SU-DHL-6 (cell line): ENCODE measurements around the gene IFT52.

Experiments
- H2AFZ ChIP-seq: fragments of 200-600 bp; sonication (generic); 2 replicates; pipeline ENCODE4 v1.6.1; 2014; ENCODE audit warnings: low read depth, mild to moderate bottlenecking, moderate library complexity, mixed read lengths, antibody characterized with exemption, low read length; ENCODE audit not compliant: severe bottlenecking
- H3F3A ChIP-seq: fragments of 200-600 bp; shearing (Covaris generic); 2 replicates; pipeline ENCODE4 v1.6.0; 2016; ENCODE audit warnings: antibody characterized with exemption, mild to moderate bottlenecking; ENCODE audit not compliant: insufficient read depth
- H3K27ac ChIP-seq: fragments of 200-600 bp; sonication (generic); 2 replicates; pipeline ENCODE4 v1.5.1; 2016; ENCODE audit warnings: low read depth, mild to moderate bottlenecking, low read length, moderate library complexity, mixed read lengths
- H3K27me3 ChIP-seq: fragments of 200-600 bp; sonication (generic), shearing (Covaris generic); 2 replicates; pipeline ENCODE4 v1.6.0; 2014; ENCODE audit warnings: mild to moderate bottlenecking, low read length
- H3K36me3 ChIP-seq: fragments of 200-600 bp; sonication (generic); 2 replicates; pipeline ENCODE4 v1.6.1; 2014; ENCODE audit warnings: mild to moderate bottlenecking, low read length, mixed read lengths
- H3K4me2 ChIP-seq: fragments of 300-600, 200-600 bp; shearing (Covaris generic), sonication (generic); 2 replicates; pipeline ENCODE4 v1.6.0; 2014; ENCODE audit warnings: low read length, low read depth, mild to moderate bottlenecking; ENCODE audit not compliant: poor library complexity, severe bottlenecking
- H3K4me3 ChIP-seq: fragments of 200-600 bp; sonication (generic); 2 replicates; pipeline ENCODE4 v1.5.1; 2014; ENCODE audit warnings: antibody characterized with exemption, low read length, mild to moderate bottlenecking, mixed read lengths; ENCODE audit not compliant: insufficient read depth, poor library complexity, severe bottlenecking
- H3K79me2 ChIP-seq: fragments of 200-600 bp; sonication (generic); 2 replicates; pipeline ENCODE4 v1.6.1; 2014; ENCODE audit warnings: mild to moderate bottlenecking, low read length, moderate library complexity; ENCODE audit not compliant: insufficient read depth
- H3K9ac ChIP-seq: fragments of 200-600 bp; sonication (generic); 2 replicates; pipeline ENCODE4 v1.7.0; 2014; ENCODE audit warnings: mild to moderate bottlenecking, low read length
- H3K9me2 ChIP-seq: fragments of 200-600 bp; sonication (generic); replicated peaks from 2 replicates; pipeline ENCODE4 v1.6.1; 2014; ENCODE audit warnings: low read length; ENCODE audit not compliant: insufficient read depth
- H3K9me3 ChIP-seq: fragments of 200-600 bp; sonication (generic); 2 replicates; pipeline ENCODE4 v1.6.1; 2014; ENCODE audit warnings: low read length, mixed read lengths; ENCODE audit not compliant: insufficient read depth
- H4K20me1 ChIP-seq: fragments of 200-600 bp; sonication (generic); 2 replicates; pipeline ENCODE4 v1.6.1; 2014; ENCODE audit warnings: low read depth, mild to moderate bottlenecking, antibody characterized with exemption, low read length, moderate library complexity, mixed read lengths
- CTCF ChIP-seq: fragments of 200-600 bp; sonication (generic); IDR thresholded peaks from one replicate; pipeline ENCODE4 v1.5.1; 2017; ENCODE audit warnings: antibody characterized with exemption, mild to moderate bottlenecking, low read length, moderate library complexity; ENCODE audit not compliant: insufficient read depth, poor library complexity, severe bottlenecking
- EZH2phosphoT487 ChIP-seq: fragments of 200-600 bp; sonication (generic), shearing (Covaris generic); conservative IDR thresholded peaks from 2 replicates; pipeline ENCODE4 v1.6.1; 2018; ENCODE audit warnings: mild to moderate bottlenecking, antibody characterized with exemption, low read length, moderate library complexity, mixed read lengths

Gene IFT52

GRCh38 chr20:43542674-43543073 is 48.1 kb upstream of the IFT52 start:
- H3K4me3 ChIP-seq = no peak overlapping the region
- no peaks in the 10 kb centered on the region for H4K20me1 ChIP-seq
- no peaks in the 10 kb centered on the region for H3K36me3 ChIP-seq

GRCh38 chr20:43543138-43543537 is 47.6 kb upstream of the IFT52 start:
- Histone ChIP-seq H3F3A (no peaks in the 10 kb centered on the region), H3K4me3 (no peak overlapping the region), H3K27ac (no peak overlapping the region), H3K4me2 (no peak overlapping the region), H3K27me3 (no peaks in the 10 kb centered on the region), H3K79me2 (no peaks in the 10 kb centered on the region), H3K36me3 (no peaks in the 10 kb centered on the region), H2AFZ (no peak overlapping the region), H4K20me1 (no peaks in the 10 kb centered on the region), H3K9ac (no peak overlapping the region), H3K9me3 (no peaks in the 10 kb centered on the region), H3K9me2 (no peaks in the 10 kb centered on the region)
- TF ChIP-seq EZH2phosphoT487 = no peak
- TF ChIP-seq CTCF = no peak

More at GRCh38 chr20:43542674-43543073, 48.1 kb upstream of the IFT52 start:
- Histone ChIP-seq H3K9me2 (no peaks in the 10 kb centered on the region), H3K4me2 (no peak overlapping the region), H3K9me3 (no peaks in the 10 kb centered on the region), H3F3A (no peaks in the 10 kb centered on the region), H3K79me2 (no peaks in the 10 kb centered on the region), H3K9ac (no peak overlapping the region), H2AFZ (no peak overlapping the region), H3K27ac (no peak overlapping the region), H3K27me3 (no peaks in the 10 kb centered on the region)
- no peak for TF ChIP-seq CTCF
- no peak for TF ChIP-seq EZH2phosphoT487

GRCh38 chr20:43544501-43544900 is 46.2 kb upstream of the IFT52 start:
- H4K20me1 ChIP-seq = no peaks in the 10 kb centered on the region
- no peak overlapping the region for H3K9ac ChIP-seq
- H3K36me3 ChIP-seq = no peaks in the 10 kb centered on the region
- no peaks in the 10 kb centered on the region for H3K9me2 ChIP-seq
- H3K4me3 ChIP-seq = no peak overlapping the region
- TF ChIP-seq EZH2phosphoT487 = no peak
- TF ChIP-seq CTCF = no peak
- no peaks in the 10 kb centered on the region for H3K9me3 ChIP-seq
- no peaks in the 10 kb centered on the region for H3F3A ChIP-seq
- no peak overlapping the region for H3K4me2 ChIP-seq
- no peak overlapping the region for H2AFZ ChIP-seq
- no peaks in the 10 kb centered on the region for H3K27me3 ChIP-seq
- H3K27ac ChIP-seq = no peak overlapping the region
- H3K79me2 ChIP-seq = no peaks in the 10 kb centered on the region
